NCI-H774 (cell line): ENCODE results near the gene BICC1.

Source experiments
- DNase-seq: peaks from one replicate; lab custom pipeline; 2025; lab: John Stamatoyannopoulos, UW

The BICC1 gene

DNA sequence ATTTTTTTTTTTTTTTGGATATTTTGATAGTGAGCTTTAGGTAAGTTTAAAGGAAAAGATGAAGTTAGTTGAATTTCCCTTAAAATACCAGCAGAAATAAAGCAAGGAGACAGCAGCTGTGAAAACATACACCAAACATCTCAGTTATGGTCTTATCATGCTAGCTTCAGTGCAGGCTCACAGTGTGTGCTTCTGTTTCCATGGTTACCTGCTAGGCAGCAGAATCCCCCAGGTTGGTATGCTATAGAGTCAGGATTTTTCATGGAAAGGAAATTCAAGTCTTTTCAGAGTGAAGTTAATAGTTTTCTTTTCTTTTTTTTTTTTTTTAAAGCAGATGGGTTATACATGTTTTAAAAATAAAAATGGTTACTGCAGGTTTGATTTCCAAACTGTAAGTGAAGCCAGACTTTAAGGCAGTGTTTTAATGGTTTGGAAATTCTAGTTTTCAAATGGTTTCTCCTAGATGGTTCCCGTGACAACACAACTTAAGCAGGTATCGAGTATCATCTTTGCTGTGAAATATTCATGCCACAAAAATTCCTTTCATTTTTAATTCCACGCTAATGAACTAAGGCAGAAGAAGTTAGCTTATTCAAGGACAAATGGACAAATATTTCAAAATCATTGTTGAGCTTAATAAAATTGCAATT is 230.9 kb downstream of the BICC1 start:
- no peak for DNase-seq

DNA sequence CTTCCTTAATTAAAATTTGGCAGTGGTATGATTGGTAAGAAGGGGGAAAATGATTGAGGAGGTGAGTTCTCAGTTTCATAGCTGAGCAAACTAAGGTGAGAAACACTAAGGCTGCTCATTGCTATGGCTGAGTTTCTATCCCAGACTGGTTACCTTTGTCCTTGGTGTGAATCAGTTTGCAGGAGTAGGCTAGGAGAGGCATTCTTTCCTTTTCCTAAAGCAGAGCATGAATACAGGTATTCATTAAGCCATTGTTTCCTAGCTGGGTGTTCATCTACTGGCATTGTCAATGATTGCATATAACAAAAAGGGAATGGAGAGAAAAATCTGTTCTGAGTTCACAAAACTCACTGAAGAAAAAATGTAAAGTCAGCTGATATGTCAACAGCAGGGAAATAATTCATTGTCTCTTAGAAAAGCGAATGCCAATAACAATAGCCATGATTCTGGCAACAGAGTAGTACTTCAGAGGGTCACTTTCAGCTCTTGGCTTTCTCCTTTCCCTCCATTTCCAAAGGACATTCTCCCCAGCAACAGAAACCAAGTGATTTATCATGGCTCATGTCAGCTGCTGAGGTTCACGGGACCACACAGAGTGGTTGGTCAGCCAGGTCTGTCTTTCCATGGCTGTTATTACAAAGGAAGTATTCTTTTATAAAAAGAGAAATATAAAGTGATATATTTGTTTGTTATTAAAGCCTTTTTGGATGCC is 234.0 kb downstream of the BICC1 start:
- DNase-seq = no peak

DNA sequence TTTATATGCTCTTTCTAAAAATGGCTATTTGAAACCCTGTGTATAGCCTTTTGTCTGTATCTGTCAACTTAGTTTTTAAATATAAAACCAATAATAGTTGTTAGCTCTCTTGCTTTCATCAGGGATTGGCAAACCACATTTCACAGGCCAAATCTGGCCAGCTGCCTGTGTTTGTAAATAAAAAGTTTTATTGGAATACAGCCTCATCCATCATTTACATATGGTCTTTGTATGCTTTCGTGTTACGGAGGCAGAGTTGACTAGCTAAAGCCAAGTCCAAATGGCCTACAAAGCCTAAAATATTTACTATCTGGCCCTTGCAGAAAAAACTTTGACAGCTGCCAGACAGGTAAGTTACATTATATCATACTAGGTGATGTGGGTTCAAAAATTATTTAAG is 235.0 kb downstream of the BICC1 start:
- no peak for DNase-seq

DNA sequence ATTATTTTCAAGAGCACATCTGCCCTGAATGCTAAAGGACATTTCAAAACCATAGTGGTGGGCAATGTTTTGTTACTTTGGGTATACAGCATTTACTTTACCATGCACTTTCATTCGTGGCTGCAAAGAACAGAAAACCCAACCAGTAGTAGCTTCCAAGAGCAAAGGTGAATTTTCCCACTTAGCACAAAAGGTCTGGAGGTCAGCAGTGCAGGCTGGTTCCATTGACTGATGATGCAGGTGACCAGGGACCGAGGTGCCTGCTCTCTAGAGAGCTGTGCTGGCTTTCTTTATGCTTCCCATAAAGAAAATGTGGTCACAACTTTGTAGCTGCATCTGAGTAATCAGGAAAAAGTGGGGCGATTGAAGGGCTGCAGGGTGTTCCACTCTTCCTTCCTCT is 240.0 kb downstream of the BICC1 start:
- no peak for DNase-seq

DNA sequence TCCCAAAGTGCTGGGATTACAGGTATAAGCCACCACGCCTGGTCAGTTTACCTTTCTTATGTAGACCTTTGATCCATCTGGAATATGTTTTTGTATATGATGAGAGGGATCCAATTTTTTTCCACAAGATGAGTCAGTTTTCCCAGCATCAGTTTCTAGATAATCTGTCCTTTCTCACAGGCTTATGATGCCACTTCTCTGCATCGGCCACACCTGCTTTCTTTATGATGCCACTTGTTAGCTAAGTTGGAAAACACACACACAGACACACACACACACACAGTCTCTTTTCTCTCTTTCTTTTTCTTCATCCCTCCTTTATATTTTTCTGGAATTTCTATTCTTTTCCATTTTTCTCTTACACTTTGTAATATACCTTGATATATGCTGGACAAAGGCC is 240.8 kb downstream of the BICC1 start:
- DNase-seq = no peak

DNA sequence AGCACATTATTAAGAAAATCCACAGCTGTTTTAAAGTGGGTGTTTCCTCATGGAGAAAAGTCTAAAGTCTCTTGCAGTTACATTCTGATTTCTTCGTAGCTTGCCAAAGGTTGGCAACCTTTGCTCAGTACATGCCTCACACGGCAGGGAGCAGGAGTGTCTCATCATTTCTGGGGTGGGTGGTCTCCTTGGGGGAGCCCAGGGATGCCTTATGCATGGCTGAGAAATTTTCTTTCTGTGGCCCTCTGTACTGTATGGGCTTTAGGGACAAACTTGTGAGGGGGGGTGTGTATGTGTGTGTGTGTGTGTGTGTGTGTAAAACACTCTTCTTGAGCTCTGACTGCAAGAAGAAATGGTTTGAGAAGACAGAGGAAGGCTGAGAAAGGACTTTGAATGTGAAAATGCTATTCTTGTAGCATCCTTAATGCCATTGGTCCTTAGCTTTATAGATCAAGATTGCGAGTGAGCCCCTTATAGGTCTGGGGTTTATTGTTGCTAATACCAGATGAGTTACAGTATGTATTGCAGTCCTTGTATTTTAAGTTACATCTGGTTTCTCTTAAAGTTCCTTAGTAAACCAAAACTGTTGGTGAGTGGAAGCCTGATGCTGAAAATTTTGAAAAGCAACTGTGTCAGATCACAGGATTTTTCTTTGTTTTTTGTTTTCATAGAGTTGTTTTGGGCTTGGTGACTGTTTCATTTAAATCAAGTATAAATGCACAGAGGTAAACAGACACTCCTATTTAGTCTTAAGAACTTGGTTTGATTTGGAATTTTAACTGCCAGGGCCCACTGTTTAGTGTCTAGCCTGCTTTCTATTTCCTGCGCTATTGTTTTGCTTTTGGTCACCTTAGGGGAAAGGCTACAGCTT is 242.0 kb downstream of the BICC1 start:
- no peak for DNase-seq

DNA sequence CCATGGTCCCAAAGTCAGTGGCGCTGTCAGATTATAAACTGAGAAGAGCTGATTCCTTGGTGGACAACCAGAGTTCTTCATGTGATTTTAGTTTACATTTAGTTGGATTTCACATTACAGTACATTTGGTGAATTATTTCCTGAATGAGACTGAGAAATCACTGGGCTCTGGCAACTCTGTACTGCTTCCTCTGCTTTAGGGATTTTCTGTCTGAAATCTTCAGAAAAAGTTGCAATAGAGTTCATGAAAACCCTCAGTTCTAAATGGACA is 242.6 kb downstream of the BICC1 start:
- no peak for DNase-seq

DNA sequence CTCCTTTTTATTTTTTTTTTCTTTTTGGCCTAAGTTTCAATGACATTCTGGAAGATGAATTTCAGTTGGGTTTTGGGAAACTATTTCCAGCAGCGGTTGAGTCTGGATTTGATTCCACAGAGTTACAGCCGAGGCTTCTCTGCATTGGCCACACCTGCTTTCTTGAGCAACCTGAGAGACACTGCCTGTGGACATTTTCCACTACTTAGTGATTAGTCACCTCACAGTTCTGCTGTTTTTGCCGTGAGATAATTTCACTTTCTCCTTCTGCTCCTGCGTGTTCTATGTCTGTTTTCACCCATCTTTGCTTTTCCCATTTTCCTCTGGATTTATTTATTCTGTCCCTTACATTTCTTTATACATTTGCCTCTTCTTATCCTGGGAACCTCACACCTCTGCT is 243.0 kb downstream of the BICC1 start:
- no peak for DNase-seq

DNA sequence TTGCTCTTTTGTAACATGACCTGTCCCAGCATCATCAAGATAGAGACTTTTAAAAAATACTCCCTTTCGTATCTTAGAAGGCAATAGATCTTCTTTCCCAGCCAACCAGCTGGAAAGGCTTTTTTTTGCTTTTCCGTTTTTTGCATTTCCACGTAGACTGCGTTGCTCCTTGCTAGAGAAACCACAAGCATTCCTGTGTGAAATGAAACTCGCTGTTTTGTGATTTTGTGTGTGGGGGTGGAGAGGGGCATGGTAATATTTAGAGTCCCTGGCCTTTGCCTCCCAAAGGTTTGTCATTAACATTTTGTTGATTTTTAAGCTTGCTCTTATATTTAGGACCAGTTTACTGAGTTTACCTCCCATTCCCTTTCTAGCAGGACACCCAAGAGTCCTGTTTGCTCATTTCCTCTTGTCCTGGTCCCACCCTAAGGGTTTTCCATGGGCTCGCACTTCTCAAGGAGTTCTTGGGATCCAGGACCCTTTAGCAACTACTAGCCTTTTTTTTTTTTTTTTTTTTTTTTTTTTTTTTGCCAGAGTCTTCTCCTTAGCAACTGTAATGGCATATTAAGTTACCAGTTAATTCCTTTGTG is 243.6 kb downstream of the BICC1 start:
- DNase-seq = no peak

DNA sequence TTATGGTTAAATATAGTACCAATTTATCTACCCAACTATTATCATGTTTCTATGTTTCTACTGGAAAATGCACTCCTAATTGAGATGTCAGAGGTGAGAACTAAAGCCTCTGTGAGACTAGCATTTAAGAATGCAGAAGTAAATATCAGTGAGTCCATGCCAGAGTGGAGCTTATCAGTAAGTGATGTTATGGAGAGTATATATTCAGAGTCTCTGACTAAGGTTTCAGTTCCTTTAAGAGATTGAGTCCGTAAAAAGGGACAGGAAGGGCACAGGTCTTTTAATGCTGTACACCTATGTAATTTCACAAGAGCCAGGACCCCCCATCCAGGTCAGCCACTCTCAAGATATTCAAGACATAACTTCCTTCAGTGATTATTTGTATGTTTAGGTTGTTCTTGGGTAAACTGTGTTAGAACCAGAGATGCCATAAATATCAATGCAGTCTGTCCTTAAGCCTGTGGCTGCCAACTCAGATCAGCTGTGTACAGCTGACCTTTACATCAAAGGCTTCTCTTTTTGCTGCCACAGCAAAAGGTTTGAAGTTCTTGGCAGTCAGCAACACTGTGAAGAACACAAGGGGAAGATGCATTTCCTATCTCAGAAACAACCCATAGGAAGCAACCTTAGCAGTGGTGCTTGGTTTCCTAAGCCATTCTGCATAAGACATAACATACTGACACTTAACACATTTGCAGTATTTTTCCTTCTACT is 244.8 kb downstream of the BICC1 start:
- DNase-seq = no peak

DNA sequence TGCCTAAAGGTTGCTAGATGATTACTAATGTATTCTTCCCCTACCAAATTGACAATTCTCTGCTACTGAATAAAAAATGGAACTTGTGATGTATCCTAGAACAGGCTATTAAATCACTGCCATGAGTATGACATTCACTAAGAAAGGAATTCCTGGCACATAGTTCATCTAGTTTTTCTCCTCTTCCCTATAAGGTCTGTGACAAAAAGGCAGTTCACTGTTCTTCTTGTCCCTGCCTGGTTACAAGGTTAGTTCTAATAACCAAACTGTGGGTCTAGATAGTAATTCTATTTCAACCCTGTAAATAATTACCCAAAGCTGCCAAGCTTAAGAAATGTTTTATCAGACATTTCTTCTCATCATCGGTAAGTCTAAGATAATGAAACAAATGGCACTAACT is 245.6 kb downstream of the BICC1 start:
- no peak for DNase-seq

DNA sequence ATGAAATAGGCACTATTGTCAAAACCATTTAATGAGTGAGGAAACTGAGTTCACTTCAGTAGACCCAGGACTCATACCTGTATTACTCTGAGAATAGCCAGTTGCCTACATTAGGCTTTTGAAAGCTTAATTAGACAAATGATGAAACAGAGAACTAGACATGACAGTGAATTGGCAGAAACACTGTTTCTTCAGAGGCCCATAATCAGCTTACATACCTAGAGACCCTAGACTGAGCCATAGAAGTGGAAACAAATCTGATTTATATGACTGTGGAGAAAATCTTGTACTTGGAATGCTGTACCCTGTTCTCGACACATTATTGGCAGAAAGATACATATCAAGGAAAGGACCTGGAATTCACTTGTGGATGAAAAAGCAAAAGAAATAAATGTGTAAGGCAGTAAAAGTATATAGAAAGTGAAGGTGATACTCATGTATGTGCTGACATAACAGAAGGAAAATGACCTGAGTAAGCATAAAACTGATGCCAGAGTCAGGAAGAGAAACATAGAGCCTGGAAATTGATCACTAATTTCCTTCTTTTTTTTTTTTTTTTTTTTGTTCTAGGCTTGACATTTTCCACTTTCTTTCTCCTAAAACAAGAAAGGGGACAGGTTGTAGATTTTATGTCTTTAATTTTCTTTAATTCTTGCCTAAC is 251.5 kb downstream of the BICC1 start:
- no peak for DNase-seq

DNA sequence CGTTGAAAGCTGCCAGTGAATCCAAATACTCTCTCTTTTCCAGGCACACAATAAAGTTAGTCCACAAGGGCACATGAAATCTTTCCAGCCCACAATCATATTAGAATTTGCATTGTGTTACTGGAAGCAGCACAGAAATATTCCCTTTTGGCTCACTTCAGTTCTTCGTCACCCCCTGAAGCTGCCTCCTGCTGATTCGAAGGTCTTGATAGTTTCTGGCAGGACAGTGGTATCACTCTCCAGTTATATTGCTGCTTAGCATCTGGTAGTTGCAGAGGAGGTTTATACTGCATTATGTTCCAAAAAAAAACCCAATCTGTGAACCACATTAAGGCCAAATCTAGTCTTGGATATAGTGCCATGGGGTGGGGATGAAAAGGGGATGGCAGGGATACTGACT is 253.2 kb downstream of the BICC1 start:
- no peak for DNase-seq

DNA sequence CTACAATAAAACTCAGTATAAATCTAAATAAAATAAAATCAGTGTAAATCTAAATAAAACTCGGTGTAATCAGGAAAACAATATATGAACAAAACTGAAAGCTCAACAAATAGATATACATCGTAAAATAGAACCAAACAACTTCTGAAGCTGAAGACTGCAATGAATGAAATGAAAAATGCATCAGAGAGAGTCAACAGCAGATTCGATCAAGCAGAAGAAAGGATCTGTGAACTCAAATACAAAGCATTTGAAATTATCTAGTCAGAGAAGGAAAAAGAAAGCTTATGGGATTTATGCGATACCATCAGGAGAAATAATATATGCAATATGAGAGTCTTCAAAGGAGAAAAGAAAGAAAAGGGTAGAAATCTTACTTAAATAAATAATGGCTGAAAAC is 255.0 kb downstream of the BICC1 start:
- no peak for DNase-seq

DNA sequence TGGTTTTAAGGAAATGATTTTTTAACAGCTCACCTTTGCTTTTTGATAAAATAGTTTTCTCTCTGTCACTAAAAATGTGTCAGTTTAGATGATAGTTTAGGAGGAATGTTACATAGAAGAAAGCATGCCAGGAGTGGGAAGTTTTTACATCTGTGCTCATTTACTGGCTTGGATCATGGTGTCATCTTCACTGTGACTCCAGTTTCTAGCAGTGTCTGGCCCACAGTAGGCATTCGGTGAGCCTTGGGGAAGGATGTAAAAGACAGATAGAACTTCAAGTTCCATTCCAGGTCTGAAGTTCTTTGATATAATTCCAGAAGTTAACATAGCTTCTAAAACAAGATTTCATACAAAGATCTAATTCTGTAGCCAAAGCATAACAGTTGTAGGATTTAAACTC is 259.2 kb downstream of the BICC1 start:
- no peak for DNase-seq

DNA sequence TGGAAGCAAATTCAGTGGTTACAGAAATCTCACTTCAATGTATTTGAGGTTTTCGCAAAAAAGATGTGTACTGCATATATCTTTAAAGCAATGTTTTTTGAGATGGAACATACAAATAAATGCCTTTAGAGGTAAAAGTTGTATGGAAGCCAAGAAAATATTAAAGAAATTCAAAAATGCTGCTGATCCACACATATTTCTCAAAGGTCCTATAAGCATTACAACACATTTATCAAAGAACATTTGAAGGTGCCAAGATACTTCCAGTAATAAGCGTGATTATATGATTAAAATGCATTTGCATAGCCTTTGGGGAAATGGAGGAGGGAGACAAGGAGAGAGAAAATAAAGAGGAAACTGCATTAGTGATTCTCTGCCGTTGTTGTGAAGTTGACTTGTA is 260.1 kb downstream of the BICC1 start:
- no peak for DNase-seq

DNA sequence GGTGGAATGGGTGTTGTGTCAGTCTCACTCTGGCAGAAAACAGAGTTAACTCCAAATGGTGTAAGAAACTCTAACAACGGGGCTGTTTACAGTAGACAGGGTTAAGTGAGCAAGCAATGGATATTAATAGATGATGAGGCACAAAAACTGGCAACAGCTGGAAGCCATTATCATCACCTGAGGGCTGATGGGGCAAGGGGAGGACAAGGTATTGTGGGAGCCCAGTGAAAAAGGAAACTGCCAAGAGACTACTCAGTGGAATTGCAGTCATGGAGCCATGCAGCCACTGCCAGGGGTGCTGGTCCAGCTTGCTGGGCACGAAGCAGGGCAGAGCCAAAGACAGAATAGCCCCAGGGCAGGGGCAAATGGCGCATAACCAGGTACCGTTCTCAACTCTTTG is 260.7 kb downstream of the BICC1 start:
- no peak for DNase-seq

DNA sequence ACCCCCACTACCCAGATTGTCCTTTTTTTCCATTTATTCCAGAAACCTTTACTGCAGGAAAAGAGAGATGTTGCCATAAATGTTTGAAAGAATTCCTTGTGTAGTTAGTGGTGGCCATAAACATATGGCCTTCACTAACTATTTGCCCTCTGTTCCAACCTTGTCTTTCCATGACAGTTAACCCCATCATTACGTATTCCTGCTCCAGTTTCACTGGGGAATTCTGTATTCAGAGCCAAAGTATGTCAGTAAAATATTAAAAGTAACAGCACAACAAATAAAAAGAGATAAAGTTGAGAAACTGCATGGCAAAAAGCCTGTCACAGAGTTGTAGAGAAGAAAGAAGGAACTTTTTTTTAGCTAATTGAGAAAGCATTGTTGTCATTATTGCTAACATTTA is 261.3 kb downstream of the BICC1 start:
- DNase-seq = no peak

DNA sequence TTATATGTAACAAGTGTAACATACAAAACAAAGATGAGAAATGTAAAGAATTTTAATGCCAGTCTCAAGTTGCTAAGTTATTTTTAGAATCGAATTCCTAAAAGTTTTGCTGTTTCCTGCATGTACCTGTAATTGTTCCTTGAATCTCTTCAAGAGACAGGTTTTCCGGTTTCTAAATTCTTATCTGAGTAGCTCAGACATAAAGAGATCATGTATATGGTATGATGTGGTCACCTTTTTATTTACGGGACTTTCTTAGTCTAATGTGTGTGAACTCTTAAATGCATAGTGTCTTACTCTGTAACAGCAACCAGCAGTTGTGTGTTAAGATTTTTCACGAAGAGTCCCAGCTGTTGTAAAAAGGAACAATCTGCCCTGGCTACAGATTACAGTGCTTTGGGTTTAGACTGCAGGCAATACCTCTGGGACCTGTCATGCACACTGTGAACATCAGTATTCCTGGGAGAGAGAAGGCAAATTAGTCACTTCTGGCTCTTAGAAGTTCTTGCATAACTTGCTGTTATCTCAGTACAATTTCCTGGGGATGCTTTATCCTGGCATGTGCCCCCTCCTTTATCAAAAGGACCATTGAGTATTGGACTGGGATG is 263.4 kb downstream of the BICC1 start:
- no peak for DNase-seq

DNA sequence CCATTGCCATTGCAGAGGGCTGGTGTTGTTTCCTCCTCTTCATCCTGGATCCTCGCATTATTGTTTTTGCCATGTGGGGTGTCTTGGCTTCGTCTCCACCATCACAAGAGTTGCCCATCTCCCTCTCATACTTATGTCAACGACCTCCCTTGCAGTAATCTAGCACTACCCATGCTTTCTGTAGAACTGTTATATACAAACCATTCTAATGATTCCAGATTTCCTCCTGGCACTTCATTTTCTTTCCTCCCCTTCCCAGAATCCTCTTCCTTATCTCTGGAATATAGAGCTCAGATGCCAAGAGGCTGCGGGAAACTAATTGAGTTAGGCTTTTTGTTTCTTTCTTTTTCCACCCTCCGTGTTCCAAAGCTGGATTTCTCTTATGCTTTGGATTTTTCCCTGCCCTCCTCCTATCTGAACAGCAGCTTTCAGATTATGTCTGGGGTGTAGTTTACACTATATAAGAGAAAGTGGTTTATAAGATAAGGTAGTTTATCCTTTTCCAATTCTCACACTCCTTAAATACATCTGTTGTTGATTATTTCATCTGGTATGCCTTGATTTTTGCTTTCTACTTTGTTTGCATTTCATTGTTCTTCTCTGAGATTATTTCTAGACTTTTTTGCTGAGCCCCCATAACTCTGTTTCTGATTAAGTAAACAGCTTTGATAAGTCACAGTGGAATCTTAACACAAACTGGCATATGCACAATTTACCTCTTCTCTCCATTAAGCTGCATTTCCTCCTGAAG is 264.1 kb downstream of the BICC1 start:
- DNase-seq = no peak

DNA sequence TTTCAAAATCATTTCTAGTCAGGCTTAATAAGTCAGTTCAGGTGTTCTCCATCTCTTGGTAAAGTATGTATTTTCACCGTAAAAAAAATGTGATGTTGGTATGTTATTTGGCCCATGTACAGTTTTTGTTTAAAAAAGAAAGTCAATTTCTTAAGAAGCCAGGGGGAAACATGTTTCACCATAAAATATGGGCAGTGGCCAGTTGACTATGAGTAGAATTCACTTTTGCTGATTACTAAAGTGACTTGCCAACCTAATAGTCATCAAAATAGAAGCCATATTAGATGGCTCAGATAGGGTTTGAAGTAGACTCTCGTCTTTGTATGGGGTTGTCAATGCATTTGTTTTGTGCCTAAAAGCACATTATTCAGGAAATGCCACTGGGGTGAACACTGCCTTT is 266.3 kb downstream of the BICC1 start:
- no peak for DNase-seq
